Mesothelial cell of epicardium (in vitro differentiated cells): ENCODE results near the gene NDUFS1. TPM values are rescaled to one million over a fixed set of nuclear protein-coding genes. Genes with fewer than 3 reads are reported as not detected.
"Not testable (repeated sequence)": the region's sequence is repeated elsewhere in the genome, so short reads cannot be mapped to it uniquely, and the experiment has no call there.

Experiments
- DNase-seq, 2 experiments: peaks; one replicate each; pipeline ENCODE4 v3.0.0; 2021; ENCODE audit warnings: low spot score in 2 of 2; ENCODE audit not compliant: unreplicated experiment in 2 of 2
- H3K27ac Mint-ChIP-seq: 2 replicates; pipeline ENCODE4 v1.8.0; 2021; ENCODE audit warnings: mixed read lengths
- H3K27me3 Mint-ChIP-seq: 2 replicates; pipeline ENCODE4 v1.8.0; 2021; ENCODE audit warnings: low read depth, mixed read lengths
- H3K36me3 Mint-ChIP-seq: 2 replicates; pipeline ENCODE4 v1.8.0; 2021; ENCODE audit warnings: mixed read lengths
- H3K4me1 Mint-ChIP-seq: 2 replicates; pipeline ENCODE4 v1.8.0; 2021; ENCODE audit warnings: mixed read lengths
- H3K4me3 Mint-ChIP-seq: 2 replicates; pipeline ENCODE4 v1.8.0; 2021; ENCODE audit warnings: mild to moderate bottlenecking, moderate library complexity, mixed read lengths
- H3K9me3 Mint-ChIP-seq: 2 replicates; pipeline ENCODE4 v1.8.0; 2021; ENCODE audit warnings: mixed read lengths
- CTCF ChIP-seq: fragments of 200-600 bp; sonication (generic); IDR thresholded peaks from one replicate; pipeline ENCODE4 v1.5.0; 2021; ENCODE audit warnings: antibody characterized with exemption; ENCODE audit not compliant: unreplicated experiment
- total RNA-seq: library from RNA; stranded (reverse); gene quantifications from 3 replicates; pipeline ENCODE4 v1.2.1, GENCODE V29; 2021

The NDUFS1 gene
- total RNA-seq, 1 donor from 2014 or later, result 62.5 TPM

- H3K27ac Mint-ChIP-seq, result no peak overlapping the region
- peaks cover 47% of the 10 kb centered on the region for H3K36me3 Mint-ChIP-seq
These were observed 13.6 kb downstream of the NDUFS1 start for GRCh38 chr2:206145665-206146064.

GRCh38 chr2:206144383-206144782 lies 14.9 kb downstream of the NDUFS1 start:
- Mint-ChIP-seq H3K27me3 (no peaks in the 10 kb centered on the region), H3K9me3 (no peaks in the 10 kb centered on the region), H3K4me3 (no peak overlapping the region), H3K27ac (no peak overlapping the region), H3K4me1 (no peaks in the 10 kb centered on the region), H3K36me3 (peaks cover 42% of the 10 kb centered on the region)
- DNase-seq, result no peak
- no peak for TF ChIP-seq CTCF

More at GRCh38 chr2:206145665-206146064, 13.6 kb downstream of the NDUFS1 start:
- no peak for TF ChIP-seq CTCF
- Mint-ChIP-seq H3K9me3 (no peaks in the 10 kb centered on the region), H3K4me1 (no peaks in the 10 kb centered on the region), H3K4me3 (no peak overlapping the region), H3K27me3 (no peaks in the 10 kb centered on the region)
- no peak for DNase-seq

- DNase-seq, result no peak
- Mint-ChIP-seq H3K36me3 (peaks cover 37% of the 10 kb centered on the region), H3K4me1 (no peaks in the 10 kb centered on the region), H3K27ac (no peak overlapping the region), H3K27me3 (no peaks in the 10 kb centered on the region), H3K9me3 (no peaks in the 10 kb centered on the region), H3K4me3 (no peak overlapping the region)
- TF ChIP-seq CTCF, result no peak
These were observed 15.8 kb downstream of the NDUFS1 start for GRCh38 chr2:206143451-206143850.

GRCh38 chr2:206127656-206128055 lies 31.6 kb downstream of the NDUFS1 start:
- Mint-ChIP-seq H3K27ac (no peak overlapping the region), H3K36me3 (peaks cover 29% of the 10 kb centered on the region)
- no peak for TF ChIP-seq CTCF

GRCh38 chr2:206125901-206126300 lies 33.3 kb downstream of the NDUFS1 start:
- no peaks in the 10 kb centered on the region for H3K27me3 Mint-ChIP-seq
- no peak for DNase-seq
- H3K36me3 Mint-ChIP-seq, result peaks cover 41% of the 10 kb centered on the region
- no peak overlapping the region for H3K4me3 Mint-ChIP-seq
- no peak for TF ChIP-seq CTCF
- H3K27ac Mint-ChIP-seq, result no peak overlapping the region
- H3K4me1 Mint-ChIP-seq, result no peaks in the 10 kb centered on the region
- H3K9me3 Mint-ChIP-seq, result peaks cover 4% of the 10 kb centered on the region

More at GRCh38 chr2:206127656-206128055, 31.6 kb downstream of the NDUFS1 start:
- no peaks in the 10 kb centered on the region for H3K9me3 Mint-ChIP-seq
- no peak for DNase-seq
- no peaks in the 10 kb centered on the region for H3K4me1 Mint-ChIP-seq
- no peak overlapping the region for H3K4me3 Mint-ChIP-seq
- H3K27me3 Mint-ChIP-seq, result no peaks in the 10 kb centered on the region

GRCh38 chr2:206122569-206122968 lies 36.7 kb downstream of the NDUFS1 start:
- DNase-seq, H3K27me3 Mint-ChIP-seq, H3K27ac Mint-ChIP-seq, H3K4me3 Mint-ChIP-seq, H3K4me1 Mint-ChIP-seq: not testable (repeated sequence)
- H3K9me3 Mint-ChIP-seq, result peaks cover 14% of the 10 kb centered on the region
- H3K36me3 Mint-ChIP-seq, result peaks cover 41% of the 10 kb centered on the region
